Measurements from ENCODE around the gene SLC16A7.
"Not testable (repeated sequence)": the region's sequence is repeated elsewhere in the genome, so short reads cannot be mapped to it uniquely, and the experiment has no call there.

The SLC16A7 gene

DNA sequence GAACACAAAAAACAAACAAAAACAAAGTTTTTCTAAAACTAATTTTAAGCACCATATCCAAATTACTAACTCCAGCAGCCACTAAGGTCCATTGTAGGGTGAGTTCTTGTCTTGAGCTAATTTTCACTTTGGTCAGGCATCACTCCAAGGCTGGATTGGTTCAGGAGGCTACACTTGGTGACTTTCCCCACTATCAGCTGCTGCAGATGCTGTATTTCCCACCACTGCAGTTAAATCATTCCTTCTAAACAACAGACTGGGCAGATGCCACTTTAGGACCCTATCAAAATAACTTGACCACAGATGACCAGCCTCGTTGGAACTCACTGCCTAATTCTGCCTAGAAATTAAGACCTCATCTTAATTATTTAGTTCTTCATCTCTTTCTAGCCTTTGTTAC is 140.5 kb downstream of the SLC16A7 start:
- no peak for DNase-seq (ENCODE audit: low read depth)

DNA sequence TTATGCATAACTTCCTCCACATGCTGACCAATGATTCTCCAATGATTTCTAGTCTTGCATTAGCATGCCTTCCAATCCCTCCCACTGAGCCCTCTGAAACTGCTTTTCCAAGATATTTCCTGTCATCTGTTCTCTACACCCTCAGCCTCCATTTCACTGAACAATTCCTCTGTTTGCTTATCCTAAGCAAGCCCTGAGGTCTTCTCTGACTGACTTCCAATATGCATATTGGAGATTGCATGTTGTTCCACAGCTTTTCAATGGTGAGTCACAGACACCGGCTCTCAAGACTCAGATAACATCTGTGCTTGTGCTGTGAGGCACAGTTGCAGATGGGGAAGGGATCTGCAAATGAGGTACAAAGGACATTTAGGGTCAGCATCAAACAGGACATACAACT is 141.0 kb downstream of the SLC16A7 start:
- no peak for DNase-seq (ENCODE audit: low read depth)

DNA sequence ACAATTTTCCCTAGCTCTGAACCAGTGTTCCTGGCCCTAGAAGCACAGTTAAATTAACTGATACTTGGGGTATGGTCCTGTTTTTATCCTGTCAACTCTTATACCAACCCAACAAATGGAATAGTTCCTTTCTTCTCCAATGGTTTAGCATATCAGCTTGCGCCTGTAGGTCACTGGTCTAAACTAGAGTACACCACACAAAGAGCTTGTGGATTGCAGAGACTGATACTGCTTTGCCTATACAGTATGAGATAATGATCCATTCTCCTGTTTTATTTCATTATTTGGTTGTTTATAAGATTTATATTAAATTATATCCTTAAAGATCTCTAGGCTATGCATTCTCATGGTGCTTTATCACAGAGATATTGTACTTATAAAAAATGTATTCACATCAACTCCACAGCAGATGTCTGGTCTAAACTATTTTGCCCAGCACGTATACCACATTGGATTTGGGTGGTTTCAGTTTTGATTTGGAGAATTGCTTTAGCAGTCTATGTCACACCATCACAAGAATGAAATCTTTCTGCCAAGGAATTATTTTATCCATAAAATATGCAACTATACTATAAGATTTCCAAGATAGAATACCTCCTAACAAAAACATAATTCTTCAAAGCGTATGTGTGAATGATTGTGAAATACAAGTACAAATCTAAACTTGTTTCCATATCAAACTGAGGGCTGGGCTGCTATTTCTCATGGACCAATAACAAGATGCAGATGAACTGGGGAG is 142.1 kb downstream of the SLC16A7 start:
- no peak for DNase-seq (ENCODE audit: low read depth)

DNA sequence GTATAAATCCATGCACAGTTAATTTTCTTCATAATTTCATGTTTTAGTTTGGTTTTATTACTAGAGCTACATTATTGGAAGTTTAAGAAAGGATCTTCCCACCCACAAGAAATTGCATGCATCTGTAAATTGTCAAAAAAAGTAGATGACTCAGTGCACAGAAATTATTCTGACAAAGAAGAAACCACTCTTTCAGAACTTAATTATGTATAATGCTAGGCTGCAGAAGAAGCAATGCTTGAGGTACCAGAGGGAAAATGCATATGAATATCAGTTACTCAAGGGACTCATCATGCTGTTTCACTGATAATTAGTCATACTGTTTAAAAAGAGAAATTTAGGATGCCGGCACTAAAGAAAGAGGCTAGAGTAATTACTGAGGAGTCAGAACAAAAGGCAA is 147.0 kb downstream of the SLC16A7 start:
- DNase-seq (ENCODE audit: low read depth), result no peak

DNA sequence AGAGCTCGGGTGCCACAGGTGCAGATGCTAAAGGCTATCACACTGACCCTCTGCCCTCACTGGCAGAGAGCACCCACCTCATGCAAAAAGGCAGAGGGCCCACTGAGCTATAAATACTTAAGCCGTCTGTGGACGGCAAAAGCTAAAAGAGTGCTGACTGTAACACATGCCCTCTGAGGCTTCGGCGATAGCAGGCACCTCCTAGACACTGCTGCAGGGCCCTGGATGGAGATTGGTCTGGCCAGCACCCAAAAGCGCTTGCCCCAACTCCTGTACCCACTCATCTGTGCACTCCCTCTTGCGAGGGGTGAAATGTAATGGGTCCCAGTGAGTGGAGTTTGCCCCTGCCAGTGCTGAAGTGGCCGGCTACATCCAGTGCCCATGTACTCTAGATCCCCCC is 148.7 kb downstream of the SLC16A7 start:
- no peak for DNase-seq (ENCODE audit: low read depth)

DNA sequence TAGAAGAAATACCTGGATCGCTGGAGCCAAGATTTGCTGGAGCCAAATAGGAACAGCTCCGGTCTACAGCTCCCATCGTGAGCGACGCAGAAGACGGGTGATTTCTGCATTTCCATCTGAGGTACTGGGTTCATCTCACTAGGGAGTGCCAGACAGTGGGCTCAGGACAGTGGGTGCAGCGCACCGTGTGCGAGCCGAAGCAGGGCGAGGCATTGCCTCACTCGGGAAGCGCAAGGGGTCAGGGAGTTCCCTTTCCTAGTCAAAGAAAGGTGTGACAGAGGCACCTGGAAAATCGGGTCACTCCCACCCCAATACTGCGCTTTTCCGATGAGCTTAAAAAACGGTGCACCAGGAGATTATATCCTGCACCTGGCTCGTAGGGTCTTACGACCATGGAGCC is 155.3 kb downstream of the SLC16A7 start:
- DNase-seq (ENCODE audit: low read depth), result not testable (repeated sequence)

DNA sequence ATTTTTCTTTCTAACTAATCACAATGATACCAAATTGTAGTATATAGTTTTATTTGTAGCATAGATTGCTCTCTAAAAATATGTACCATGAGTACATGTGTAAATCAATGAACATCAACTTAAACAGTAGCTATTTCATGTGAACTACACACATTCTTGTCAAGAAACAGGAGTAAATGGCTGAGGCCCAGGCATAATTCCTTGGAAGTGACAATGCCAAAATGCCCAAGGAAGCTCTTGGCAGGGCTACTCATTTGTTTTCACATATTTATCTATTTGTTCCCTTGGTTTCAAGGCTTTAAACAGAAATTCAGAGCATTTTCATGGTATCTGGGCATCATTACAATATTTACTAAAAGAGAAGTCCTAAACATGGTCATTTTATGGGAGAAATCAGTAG is 165.7 kb downstream of the SLC16A7 start:
- no peak for DNase-seq (ENCODE audit: low read depth)

DNA sequence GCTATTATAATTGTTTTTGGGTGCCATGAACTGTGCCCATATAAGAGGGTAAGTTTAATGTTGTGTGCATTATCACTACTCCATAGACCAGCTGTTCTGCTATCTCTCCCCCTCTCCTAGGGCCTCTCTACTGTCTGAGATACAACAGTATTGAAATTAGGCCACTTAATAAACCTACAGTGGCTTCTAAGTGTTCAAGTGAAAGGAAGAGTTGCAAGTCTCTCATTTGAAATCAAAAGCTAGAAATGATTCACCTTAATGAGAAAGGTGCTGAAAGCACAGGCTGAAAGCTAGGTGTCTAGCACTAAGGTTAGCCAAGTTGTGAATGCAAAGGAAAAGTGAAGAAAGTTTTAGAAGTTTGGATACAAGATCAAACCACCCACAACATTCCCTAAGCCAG is 168.0 kb downstream of the SLC16A7 start:
- no peak for DNase-seq (ENCODE audit: low read depth)

DNA sequence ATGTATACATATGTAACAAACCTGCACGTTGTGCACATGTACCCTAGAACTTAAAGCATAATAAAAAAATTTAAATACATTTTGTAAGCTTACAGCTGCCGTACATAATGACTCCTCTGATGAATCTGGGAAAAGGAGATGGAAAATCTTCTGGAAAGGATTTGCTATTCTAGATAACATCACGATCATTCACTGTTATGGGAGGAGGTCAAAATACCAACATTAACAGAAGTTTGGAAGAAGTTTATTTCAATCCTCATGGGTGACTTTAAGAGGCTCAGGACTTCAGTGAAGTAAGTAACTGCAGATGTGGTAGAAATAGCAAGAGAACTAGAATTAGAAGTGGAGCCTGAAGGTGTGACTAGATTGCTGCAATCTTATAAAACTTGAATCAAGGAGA is 172.2 kb downstream of the SLC16A7 start:
- DNase-seq (ENCODE audit: low read depth), result no peak

DNA sequence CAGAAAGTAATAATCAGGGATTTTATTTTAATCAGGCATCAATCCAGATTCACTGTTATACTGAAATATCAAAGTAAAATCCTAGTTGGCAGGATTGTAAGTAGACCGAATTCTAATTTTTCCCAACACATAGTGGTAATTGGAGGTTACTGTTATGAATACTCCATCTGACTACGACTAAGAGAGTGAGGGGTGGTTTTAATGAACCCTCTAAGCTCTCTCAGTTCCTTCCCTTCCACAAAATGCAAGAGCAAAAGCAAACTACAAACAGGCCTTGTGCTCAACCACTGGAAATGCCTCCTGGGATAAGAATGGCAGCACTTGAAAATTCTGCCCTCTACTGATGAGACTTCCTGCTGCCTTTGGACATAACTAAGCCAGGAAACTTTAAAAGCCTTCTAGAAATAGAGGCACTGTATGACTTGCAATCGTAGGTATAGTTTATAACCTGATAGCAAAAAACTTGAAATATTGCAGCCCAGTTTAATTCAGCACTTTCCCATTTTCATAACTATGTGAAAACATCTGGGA is 184.8 kb downstream of the SLC16A7 start:
- DNase-seq (ENCODE audit: low read depth), result no peak

DNA sequence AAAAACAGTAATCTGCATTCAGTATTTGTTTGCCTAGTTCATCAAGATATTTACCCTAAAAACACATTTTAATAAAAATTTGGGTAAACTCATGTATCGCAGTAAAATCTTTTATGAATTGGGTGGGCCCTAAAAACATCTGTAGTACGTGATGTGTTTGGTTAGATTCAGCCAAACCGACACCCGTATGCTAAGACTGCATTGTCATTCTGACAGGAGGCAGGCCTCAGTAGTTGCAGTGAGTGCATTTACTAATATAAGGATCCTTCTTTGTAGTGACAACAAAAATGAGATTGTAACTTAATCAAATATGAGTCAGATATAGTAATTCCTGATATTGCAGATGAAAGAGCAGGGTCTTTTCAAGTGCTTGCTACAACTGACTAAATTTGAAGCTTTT is 191.8 kb downstream of the SLC16A7 start:
- DNase-seq (ENCODE audit: low read depth), result no peak

DNA sequence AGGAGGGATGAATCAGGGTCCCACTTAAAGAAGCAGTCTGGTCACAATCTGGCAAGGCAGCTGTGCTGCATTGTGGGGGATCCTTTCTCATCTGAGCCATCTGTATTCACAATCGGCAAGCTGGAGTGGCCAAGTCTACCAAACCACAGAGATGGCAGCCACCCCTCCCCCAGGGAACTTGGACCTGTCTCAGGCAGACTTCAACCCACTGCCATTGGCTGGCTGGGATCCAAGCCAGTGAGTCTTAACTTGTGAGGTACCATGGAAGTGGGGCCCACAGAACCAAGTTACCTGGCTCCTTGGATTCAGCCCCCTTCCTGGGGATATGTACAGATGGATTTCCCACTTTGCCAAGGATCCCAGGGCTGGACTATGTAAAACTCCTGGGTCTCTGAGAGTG is 196.8 kb downstream of the SLC16A7 start:
- no peak for DNase-seq (ENCODE audit: low read depth)

DNA sequence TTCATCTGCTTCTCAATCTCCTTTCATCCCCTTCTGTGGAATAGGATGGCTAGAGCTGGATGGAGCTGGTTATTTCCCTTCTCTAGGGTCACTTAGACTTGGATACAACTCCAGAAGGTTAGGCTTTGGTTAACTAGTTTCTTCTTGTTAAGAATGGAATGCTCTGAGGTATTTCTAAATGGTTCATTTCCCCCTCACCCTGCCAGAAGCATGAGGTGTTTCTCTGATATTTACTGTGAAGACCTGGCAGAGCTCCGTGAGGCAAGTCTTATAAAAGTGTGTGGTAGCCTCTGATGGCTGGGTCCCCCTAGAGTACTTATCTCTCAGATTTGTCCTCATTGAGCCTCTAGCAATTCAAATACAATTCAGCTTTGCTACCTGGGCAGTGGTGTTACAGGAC is 207.9 kb downstream of the SLC16A7 start:
- DNase-seq (ENCODE audit: low read depth), result no peak

DNA sequence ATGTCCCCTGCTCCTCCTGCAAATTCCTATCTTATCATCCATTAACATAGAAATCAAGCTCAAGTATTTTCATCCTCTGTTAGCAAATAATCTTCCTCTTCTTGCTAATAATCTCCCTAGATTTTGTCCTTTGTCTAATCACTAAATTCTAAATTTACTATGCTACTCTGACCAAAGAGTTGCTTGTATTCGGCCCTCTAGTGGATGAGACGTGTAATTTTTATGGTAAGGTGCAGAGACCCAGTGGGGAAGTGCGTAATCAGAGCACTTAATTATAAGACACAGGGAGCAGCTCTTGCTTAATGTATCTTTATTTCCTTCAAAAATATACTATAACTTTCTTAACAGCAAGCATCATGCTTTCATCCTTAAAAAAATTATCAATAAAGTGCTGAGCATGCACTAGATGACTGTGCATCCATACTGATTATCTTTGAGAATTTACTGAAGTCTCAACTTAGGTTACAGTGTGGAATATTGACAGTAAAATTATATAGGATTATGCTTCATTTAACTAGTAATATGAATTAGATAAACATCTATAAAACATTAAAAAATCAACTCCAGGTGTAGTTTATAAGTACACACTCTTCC is 212.6 kb downstream of the SLC16A7 start:
- no peak for DNase-seq (ENCODE audit: low read depth)

DNA sequence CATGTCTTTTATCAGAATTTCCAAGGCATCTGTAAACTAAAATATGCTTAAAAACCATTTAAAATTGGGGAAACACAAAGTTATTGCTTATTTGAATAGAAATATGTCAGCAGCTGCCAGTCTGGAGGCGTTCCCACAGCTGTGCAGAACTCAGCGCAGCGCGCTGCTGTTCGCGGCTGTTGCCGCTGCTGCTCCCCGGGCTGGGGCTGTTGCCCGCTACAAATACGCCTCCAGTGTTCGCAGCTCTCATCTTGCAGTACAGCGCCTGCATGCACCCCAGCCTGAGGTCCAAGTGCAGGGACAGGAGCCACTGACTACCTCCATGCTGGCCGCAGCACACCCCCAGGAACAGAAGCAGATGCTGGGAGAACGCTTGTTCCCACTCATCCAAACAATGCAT is 216.2 kb downstream of the SLC16A7 start:
- no peak for DNase-seq (ENCODE audit: low read depth)

DNA sequence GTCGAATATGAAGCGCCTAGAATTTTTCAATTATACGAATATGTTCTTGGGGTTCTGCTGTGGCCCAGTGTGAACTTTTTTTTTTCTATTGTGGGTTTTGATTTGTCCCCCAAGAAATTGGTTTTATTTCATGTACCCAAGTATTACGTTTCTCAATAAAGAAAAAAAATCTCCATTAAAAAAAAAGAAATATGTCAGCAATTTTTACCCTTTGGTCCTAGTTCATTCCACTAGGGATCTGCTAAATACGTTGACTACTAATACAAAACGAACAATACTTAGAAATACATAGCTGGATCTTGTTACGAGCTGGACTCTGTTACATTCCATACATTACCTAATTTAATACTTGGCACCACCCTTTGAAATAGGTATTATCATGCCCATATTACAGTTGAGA is 216.9 kb downstream of the SLC16A7 start:
- no peak for DNase-seq (ENCODE audit: low read depth)

DNA sequence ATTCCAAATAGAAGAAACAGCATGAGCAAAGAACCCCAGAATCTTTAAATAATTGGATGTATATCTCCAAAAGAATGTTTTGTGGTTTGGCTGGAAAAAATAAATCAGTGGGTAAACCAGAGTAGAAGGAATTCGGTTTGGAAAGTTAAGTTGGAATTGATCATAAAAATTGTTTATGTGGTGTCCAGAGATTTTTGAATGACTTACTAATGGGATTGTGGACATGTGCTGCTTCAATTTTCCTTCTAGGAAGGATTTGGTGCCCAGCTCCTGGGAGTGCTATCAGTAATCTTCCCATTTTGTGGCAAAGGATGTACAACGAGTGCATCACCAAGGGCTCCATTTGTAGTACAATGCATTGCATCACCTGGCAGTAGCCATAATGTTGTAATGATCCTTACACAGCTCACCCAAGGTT is 224.8 kb downstream of the SLC16A7 start:
- no peak for DNase-seq (ENCODE audit: low read depth)

DNA sequence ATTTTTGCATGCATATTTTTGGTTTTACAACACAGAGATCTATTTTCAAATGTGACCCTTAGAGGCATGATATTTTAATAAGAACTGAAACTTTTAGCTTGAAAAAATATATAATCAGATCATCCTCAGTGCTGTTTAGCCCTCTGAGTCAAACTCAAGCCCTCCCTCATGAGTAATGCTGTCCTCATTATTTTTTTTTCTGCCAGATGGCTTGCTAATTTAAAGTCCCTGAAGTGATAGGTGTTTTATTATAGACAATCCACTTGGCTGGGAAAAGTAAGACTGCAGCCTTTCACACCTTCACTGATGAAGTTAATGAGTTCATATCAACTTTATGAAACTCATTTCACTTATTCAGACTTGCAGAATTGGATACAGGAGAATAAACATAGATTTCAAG is 227.7 kb downstream of the SLC16A7 start:
- no peak for DNase-seq (ENCODE audit: low read depth)

DNA sequence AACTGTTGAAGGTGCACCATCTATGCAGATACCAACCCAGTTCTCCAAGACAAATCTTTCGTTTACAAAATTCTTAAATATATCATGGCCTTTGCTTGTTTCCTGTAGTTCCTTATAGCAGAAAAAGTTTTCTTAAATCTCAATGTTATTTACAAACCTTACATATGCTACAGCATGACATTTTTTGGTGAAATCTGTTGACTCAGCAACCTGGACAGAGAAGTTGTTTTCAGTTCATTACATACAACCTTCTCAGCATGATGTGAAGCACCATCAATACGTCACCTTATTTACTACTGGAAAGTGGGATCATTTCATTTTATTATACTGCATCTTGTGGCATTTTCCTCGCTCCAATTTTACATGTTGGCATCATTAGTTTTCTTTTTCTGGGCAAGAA is 231.9 kb downstream of the SLC16A7 start:
- DNase-seq (ENCODE audit: low read depth), result no peak

DNA sequence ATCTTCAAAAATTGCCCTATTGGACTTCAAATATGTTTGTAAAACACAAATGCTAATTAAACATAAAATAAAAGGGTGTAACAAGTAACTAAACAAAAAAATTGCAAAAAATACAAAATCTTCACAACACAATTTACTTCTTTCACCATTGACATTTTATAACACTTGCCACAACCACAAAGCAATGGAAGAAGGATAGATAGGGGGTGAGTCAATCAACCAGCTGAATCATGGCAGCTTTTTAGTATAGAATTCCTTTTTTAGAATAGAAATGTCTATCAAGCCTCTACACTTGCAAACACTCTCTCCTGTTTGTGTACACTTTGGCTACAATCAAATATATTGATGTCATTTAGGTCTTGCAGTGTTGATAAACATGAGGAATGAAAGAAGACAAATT is 232.7 kb downstream of the SLC16A7 start:
- DNase-seq (ENCODE audit: low read depth), result no peak

DNA sequence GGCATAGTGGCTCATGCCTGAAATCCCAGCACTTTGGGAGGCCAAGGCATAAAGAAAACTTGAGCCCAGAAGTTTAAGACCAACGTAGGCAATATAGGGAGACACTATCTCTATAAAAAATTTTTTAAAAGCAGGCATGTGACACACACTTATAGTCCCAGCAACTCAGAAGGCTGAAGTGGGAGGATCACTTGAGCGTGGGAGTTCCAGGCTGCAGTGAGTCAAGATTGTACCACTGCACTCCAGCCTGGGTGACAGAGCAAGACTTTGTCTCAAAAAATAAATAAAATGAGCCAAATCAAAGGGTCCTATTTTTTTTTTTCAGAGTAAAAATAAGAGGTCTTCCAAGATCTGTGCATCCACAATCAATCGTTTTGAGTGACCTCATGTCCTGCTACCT is 237.6 kb downstream of the SLC16A7 start:
- no peak for DNase-seq (ENCODE audit: low read depth)

DNA sequence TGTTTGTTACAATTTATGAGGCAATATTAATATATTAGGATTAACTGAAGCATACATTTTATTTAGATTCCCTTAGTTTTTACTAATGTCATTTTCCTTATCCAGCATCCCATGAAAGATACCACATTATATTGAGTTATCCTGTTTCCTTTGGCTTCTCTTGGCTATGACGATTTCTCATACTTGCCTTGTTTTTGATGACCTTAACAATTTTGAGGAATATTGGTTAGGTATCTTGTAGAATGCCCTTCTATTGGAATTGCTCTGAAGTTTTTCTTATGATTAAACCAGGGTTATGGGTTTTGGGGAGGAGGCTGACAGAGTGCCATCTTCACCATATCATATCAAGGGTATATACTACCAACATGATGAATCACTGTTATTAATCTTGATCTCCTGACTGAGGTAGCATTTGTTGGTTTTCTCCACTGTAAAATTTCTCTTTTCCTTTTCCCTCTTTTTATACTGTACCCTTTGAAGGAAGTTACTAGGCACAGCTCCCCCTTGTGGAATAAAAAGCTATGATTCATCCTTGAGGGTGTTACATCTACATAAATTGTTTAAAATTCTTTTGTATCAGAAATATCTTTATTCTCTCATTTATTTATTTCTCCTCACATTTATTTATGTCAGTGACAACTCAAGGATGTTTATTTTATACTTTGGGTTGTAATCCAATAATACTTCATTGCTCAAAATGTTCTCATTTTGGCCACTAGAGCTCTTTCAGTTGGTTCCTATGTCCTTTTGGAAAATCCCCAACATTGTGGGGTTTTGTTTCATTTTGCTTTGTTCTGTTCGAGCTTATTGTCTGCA is 239.0 kb downstream of the SLC16A7 start:
- no peak for DNase-seq (ENCODE audit: low read depth)

All from activated T-cell treated with anti-CD3 and anti-CD28 coated beads for 1 hour (primary cell).